ENCODE measurements around the gene NHS. TPM values are rescaled to one million over a fixed set of nuclear protein-coding genes. Genes with fewer than 3 reads are reported as not detected.

NHS gene
- total and polyA plus RNA-seq, 2 of the 4 experiments (the other 2 are of a cell fraction), result 0.36 to 0.90 TPM

DNA sequence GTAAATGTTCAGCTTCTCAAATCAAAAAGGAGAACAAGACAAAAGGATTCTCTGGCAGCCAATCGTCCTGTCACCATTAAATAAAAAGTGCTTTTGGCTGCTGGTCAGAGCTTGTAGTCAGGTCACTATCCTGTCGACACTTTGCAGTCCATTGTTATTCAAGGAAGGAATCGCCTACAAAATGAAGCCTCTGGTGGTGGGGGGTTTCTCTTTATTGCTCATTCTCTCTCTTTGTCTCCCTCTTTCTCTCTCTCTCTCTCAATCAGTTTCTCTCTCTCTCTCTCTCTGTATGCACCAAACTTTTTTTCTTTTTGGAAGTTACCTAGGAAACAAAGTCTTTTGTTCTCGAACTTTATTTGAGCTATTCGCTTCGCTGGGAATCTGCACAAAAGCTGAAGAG is 344.7 kb downstream of the NHS start:
- H3K36me3 ChIP-seq (ENCODE audit: control insufficient read depth, insufficient read depth, low read length), result 0 out of 2 replicates have a peak, but pooled peaks cover 2% of the 10 kb centered on the region
- no peak overlapping the region for H4K5ac ChIP-seq (ENCODE audit: low read depth, low read length)
- no peaks in the 10 kb centered on the region for H3K4me1 ChIP-seq (ENCODE audit: control insufficient read depth, insufficient read depth, low read length)
- in situ Hi-C loops (cut with MboI; ENCODE audit: low sequenced_read_pairs) (no loop called here), dilution Hi-C loops (cut with HindIII; ENCODE audit: low sequenced_read_pairs, unreplicated experiment) (no loop called here), intact Hi-C loops (cut with micrococcal nuclease) (no loop called here)
- no peak overlapping the region for H2BK120ac ChIP-seq (ENCODE audit: low read depth, low read length)
- no peak overlapping the region for H4K91ac ChIP-seq (ENCODE audit: insufficient read depth, low read depth, low read length)
- DNase-seq, result no peak
- ChIA-PET CTCF (interaction anchor here (0.6 kb wide), 1 partner anchor 105 kb away, joined by 3 read pairs; no protein-coding TSS in a partner anchor), POLR2A (ENCODE audit: unreplicated experiment) (no interaction called here)
- H2BK5ac ChIP-seq (ENCODE audit: low read depth, low read length, poor library complexity, severe bottlenecking), result no peak overlapping the region
- no peak overlapping the region for H3K27ac ChIP-seq (ENCODE audit: insufficient read depth, low read length)
- no peak overlapping the region for H3K4me3 ChIP-seq (ENCODE audit: insufficient read depth, low read depth, low read length)
- H3K23ac ChIP-seq (ENCODE audit: low read depth, low read length), result no peak overlapping the region
- H3K9me1 ChIP-seq (ENCODE audit: insufficient read depth, low read length), result no peaks in the 10 kb centered on the region
- no peak overlapping the region for H2BK20ac ChIP-seq (ENCODE audit: low read depth, low read length)
- no peak overlapping the region for H3K4me2 ChIP-seq (ENCODE audit: low read depth, low read length)
- WGBS, 2 experiments (ENCODE audit: extremely low coverage in 2 of 2, insufficient read length in 1 of 2), result no CpG with 5 or more reads among the region's 6 CpGs
- H4K20me1 ChIP-seq (ENCODE audit: insufficient read depth, low read length), result no peaks in the 10 kb centered on the region
- H3K9ac ChIP-seq (ENCODE audit: low read depth, low read length), result no peak overlapping the region
- no peak overlapping the region for H3K14ac ChIP-seq (replicated peaks; ENCODE audit: low read depth, low read length)
- H2AK5ac ChIP-seq (ENCODE audit: low read depth, low read length), result no peak overlapping the region
- no peak overlapping the region for H2BK15ac ChIP-seq (ENCODE audit: low read depth, low read length)
- no peak overlapping the region for H4K8ac ChIP-seq (ENCODE audit: low read depth in 2 of 2, low read length in 2 of 2)
- BruUV-seq (replicated peaks), result no TSS peak
- no peak overlapping the region for H3K56ac ChIP-seq (ENCODE audit: extremely low read depth, insufficient read depth, low read length)
- no peak overlapping the region for H2AK9ac ChIP-seq (replicated peaks; ENCODE audit: low read depth, low read length, poor library complexity)
- no peak for TF ChIP-seq MXI1 (IDR thresholded peaks at IDR 0.05; ENCODE audit: borderline replicate concordance, low read depth, low read length)
- no peak for TF ChIP-seq RAD21 (IDR thresholded peaks at IDR 0.05; ENCODE audit: low read length)
- TF ChIP-seq, protein P1, sequence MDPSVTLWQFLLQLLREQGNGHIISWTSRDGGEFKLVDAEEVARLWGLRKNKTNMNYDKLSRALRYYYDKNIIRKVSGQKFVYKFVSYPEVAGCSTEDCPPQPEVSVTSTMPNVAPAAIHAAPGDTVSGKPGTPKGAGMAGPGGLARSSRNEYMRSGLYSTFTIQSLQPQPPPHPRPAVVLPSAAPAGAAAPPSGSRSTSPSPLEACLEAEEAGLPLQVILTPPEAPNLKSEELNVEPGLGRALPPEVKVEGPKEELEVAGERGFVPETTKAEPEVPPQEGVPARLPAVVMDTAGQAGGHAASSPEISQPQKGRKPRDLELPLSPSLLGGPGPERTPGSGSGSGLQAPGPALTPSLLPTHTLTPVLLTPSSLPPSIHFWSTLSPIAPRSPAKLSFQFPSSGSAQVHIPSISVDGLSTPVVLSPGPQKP (IDR thresholded peaks at IDR 0.05; ENCODE audit: borderline replicate concordance, low read depth, low read length), result no peak
- no peak for TF ChIP-seq CHD1 (IDR thresholded peaks at IDR 0.05; ENCODE audit: low read depth, low read length)
- no peak for TF ChIP-seq BHLHE40 (IDR thresholded peaks at IDR 0.05; ENCODE audit: low read depth, low read length)
- no peak overlapping the region for H3K4ac ChIP-seq (ENCODE audit: low read depth, low read length)
- no peaks in the 10 kb centered on the region for H3K27me3 ChIP-seq (ENCODE audit: control insufficient read depth, insufficient read depth, low read length)
- H3K18ac ChIP-seq (ENCODE audit: low read depth, low read length), result no peak overlapping the region
- no peak for ATAC-seq (ENCODE audit: low read depth)
- no peaks in the 10 kb centered on the region for H3K79me1 ChIP-seq (ENCODE audit: low read depth in 1 of 2, low read length in 2 of 2)
- no peaks in the 10 kb centered on the region for H3K9me3 ChIP-seq (ENCODE audit: control insufficient read depth, insufficient read depth, low read length)
- no peak overlapping the region for H2AFZ ChIP-seq (replicated peaks; ENCODE audit: low read length, poor library complexity)
